ENCODE measurements around the gene SLC9A3.

GRCh38 chr5:436641-436975 is 87.6 kb downstream of the SLC9A3 start:
- TF ChIP-seq CTCF (IDR thresholded peaks at IDR 0.05) (no peak; the same call in 1 of the 2 replicates), ZFX (IDR thresholded peaks at IDR 0.05; ENCODE audit: borderline replicate concordance) (no peak)

Measured in 22Rv1 (cell line).